ENCODE results near the gene CYP1A1.
"Not testable (repeated sequence)": the region's sequence is repeated elsewhere in the genome, so short reads cannot be mapped to it uniquely, and the experiment has no call there.

- TF ChIP-seq CTCF, POLR2A (IDR thresholded peaks at IDR 0.05): not testable (repeated sequence)
Measured at GRCh38 chr15:74728699-74729098, 3.4 kb upstream of the CYP1A1 start.

All from adrenal gland (tissue), 5 donors.